ENCODE results near the gene URI1. TPM values are rescaled to one million over a fixed set of nuclear protein-coding genes. Genes with fewer than 3 reads are reported as not detected.

Gene URI1
- total RNA-seq, 2 donors from 2014 or later, result 49.6 to 59.7 TPM

DNA sequence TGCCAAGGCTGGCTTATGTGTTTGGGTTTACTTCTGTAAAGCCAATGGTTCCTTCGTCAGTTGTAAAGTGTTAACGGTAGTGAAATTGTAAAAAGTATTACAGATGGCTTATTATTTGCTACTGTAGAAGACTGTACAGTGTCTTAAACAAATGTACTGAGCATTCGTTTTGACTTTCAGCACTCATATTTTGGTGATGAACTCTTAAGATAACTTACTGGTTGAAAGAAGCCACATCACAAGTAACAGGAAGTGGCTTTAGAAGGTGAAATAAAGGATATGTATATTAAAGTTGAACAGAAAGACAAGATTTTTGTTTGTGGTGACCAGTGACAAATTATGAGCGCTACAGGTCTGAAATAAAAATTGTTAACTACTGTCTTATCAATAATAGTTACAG is 64.2 kb downstream of the URI1 start:
- DNase-seq, result no peak
- H3K4me1 Mint-ChIP-seq, result peaks cover 23% of the 10 kb centered on the region
- TF ChIP-seq, protein P1, sequence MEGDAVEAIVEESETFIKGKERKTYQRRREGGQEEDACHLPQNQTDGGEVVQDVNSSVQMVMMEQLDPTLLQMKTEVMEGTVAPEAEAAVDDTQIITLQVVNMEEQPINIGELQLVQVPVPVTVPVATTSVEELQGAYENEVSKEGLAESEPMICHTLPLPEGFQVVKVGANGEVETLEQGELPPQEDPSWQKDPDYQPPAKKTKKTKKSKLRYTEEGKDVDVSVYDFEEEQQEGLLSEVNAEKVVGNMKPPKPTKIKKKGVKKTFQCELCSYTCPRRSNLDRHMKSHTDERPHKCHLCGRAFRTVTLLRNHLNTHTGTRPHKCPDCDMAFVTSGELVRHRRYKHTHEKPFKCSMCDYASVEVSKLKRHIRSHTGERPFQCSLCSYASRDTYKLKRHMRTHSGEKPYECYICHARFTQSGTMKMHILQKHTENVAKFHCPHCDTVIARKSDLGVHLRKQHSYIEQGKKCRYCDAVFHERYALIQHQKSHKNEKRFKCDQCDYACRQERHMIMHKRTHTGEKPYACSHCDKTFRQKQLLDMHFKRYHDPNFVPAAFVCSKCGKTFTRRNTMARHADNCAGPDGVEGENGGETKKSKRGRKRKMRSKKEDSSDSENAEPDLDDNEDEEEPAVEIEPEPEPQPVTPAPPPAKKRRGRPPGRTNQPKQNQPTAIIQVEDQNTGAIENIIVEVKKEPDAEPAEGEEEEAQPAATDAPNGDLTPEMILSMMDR (conservative IDR thresholded peaks at IDR 0.05), result no peak
- Histone ChIP-seq H3K27ac (ENCODE audit: low read depth, low read length) (no peak overlapping the region), H3K4me3 (ENCODE audit: low read length) (no peak overlapping the region), H3K36me3 (ENCODE audit: control insufficient read depth, insufficient read depth, low read length) (peaks cover 38% of the 10 kb centered on the region), H3K27me3 (ENCODE audit: control insufficient read depth, insufficient read depth, low read length, poor library complexity, severe bottlenecking) (no peaks in the 10 kb centered on the region), H3K9ac (ENCODE audit: extremely low read depth, low read length, poor library complexity, severe bottlenecking) (no peak overlapping the region), H3K4me1 (ENCODE audit: control insufficient read depth, insufficient read depth, low read length) (no peaks in the 10 kb centered on the region), H3K9me3 (ENCODE audit: control insufficient read depth, low read length) (no peaks in the 10 kb centered on the region)
- H3K9me3 Mint-ChIP-seq, result peaks cover under 1% of the 10 kb centered on the region
- no peak overlapping the region for H3K27ac Mint-ChIP-seq
- no peak overlapping the region for H3K4me3 Mint-ChIP-seq
- peaks cover 11% of the 10 kb centered on the region for H3K36me3 Mint-ChIP-seq (ENCODE audit: low read depth)
- WGBS, 2 experiments (ENCODE audit: insufficient coverage in 1 of 2, insufficient read length in 1 of 2), result 90 to 100% methylated on average over 3 to 4 of the region's 4 CpGs
- H3K27me3 Mint-ChIP-seq (ENCODE audit: insufficient read depth), result no peaks in the 10 kb centered on the region

DNA sequence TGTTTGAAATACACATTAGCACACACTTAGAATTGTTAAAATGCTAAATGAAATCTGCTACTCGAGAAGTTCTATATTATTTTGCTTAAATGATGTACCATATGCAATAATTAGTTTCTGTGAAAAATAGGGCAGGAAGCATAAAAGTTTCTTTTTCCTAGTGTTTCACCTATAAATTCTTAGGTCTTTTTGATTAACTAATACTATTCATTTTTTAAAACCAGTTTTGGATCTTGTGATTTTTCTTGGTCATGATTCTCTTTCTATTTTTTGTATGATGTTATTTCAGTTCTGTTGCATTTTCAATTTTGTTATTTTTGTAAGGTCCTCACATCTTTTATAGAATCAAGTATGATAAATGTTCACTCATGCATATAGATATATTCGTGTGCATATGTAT is 66.1 kb downstream of the URI1 start:
- no peaks in the 10 kb centered on the region for H3K27me3 Mint-ChIP-seq (ENCODE audit: insufficient read depth)
- 100% methylated on average over 1 of the region's 2 CpGs; no CpG with 5 or more reads in 1 of the 2 experiments for WGBS, 2 experiments (ENCODE audit: insufficient coverage in 1 of 2, insufficient read length in 1 of 2)
- H3K27ac Mint-ChIP-seq, result no peak overlapping the region
- peaks cover 14% of the 10 kb centered on the region for H3K4me1 Mint-ChIP-seq
- TF ChIP-seq, protein P1 (conservative IDR thresholded peaks at IDR 0.05), result no peak
- Histone ChIP-seq H3K27me3 (ENCODE audit: control insufficient read depth, insufficient read depth, low read length, poor library complexity, severe bottlenecking) (no peaks in the 10 kb centered on the region), H3K36me3 (ENCODE audit: control insufficient read depth, insufficient read depth, low read length) (peaks cover 50% of the 10 kb centered on the region), H3K4me3 (ENCODE audit: low read length) (no peak overlapping the region), H3K9ac (ENCODE audit: extremely low read depth, low read length, poor library complexity, severe bottlenecking) (no peak overlapping the region), H3K9me3 (ENCODE audit: control insufficient read depth, low read length) (no peaks in the 10 kb centered on the region), H3K4me1 (ENCODE audit: control insufficient read depth, insufficient read depth, low read length) (no peaks in the 10 kb centered on the region), H3K27ac (ENCODE audit: low read depth, low read length) (no peak overlapping the region)
- H3K4me3 Mint-ChIP-seq, result no peak overlapping the region
- H3K36me3 Mint-ChIP-seq (ENCODE audit: low read depth), result peaks cover 13% of the 10 kb centered on the region
- no peaks in the 10 kb centered on the region for H3K9me3 Mint-ChIP-seq
- no peak for DNase-seq

DNA sequence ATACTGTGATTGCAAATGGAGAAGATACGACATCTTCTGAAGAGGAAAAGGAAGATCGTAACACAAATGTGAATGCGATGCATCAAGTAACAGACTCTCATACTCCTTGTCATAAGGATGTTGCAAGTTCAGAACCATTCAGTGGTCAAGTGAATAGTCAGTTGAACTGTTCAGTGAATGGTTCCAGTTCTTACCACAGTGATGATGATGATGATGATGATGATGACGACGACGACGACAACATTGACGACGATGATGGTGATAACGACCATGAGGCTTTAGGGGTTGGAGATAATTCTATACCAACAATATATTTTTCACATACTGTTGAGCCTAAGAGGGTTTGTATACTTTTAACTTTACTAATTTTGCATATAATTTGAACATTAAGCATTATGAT is 67.0 kb downstream of the URI1 start:
- WGBS, 2 experiments (ENCODE audit: insufficient coverage in 1 of 2, insufficient read length in 1 of 2), result 92 to 97% methylated on average over 2 to 7 of the region's 10 CpGs
- H3K27me3 Mint-ChIP-seq (ENCODE audit: insufficient read depth), result no peaks in the 10 kb centered on the region
- no peak overlapping the region for H3K9ac ChIP-seq (ENCODE audit: extremely low read depth, low read length, poor library complexity, severe bottlenecking)
- H3K4me1 ChIP-seq (ENCODE audit: control insufficient read depth, insufficient read depth, low read length), result no peaks in the 10 kb centered on the region
- H3K4me3 Mint-ChIP-seq, result no peak overlapping the region
- no peaks in the 10 kb centered on the region for H3K27me3 ChIP-seq (ENCODE audit: control insufficient read depth, insufficient read depth, low read length, poor library complexity, severe bottlenecking)
- peaks cover 16% of the 10 kb centered on the region for H3K36me3 Mint-ChIP-seq (ENCODE audit: low read depth)
- peaks cover 11% of the 10 kb centered on the region for H3K4me1 Mint-ChIP-seq
- peaks cover 58% of the 10 kb centered on the region for H3K36me3 ChIP-seq (ENCODE audit: control insufficient read depth, insufficient read depth, low read length)
- H3K4me3 ChIP-seq (ENCODE audit: low read length), result no peak overlapping the region
- DNase-seq, result no peak
- H3K9me3 ChIP-seq (ENCODE audit: control insufficient read depth, low read length), result no peaks in the 10 kb centered on the region
- TF ChIP-seq, protein P1 (conservative IDR thresholded peaks at IDR 0.05), result no peak
- no peak overlapping the region for H3K27ac ChIP-seq (ENCODE audit: low read depth, low read length)
- no peaks in the 10 kb centered on the region for H3K9me3 Mint-ChIP-seq
- no peak overlapping the region for H3K27ac Mint-ChIP-seq

Measured in endodermal cell (in vitro differentiated cells).